ENCODE data around the gene NPAS3.

DNA sequence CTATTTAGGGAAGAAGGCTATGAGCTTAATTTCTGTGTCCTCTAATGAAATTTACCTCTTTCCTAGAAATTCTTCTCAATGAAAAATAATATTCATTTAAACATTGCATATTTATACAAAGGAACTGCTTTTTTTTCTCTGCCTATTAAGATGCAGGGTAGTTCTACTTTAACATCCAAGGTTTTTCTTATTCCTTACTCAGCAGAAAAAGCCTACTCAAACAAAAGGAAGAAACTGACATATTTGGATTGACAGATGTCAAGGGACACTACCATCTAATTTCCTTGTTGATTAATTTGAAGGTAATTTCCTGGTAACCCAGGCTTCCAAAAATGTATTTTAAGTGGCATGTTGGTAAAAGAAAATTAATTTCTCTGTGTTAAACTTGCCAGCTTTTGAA is 819.9 kb downstream of the NPAS3 start:
- TF ChIP-seq POLR2A (IDR thresholded peaks at IDR 0.05; ENCODE audit: low read length) (no peak), BHLHE40 (IDR thresholded peaks at IDR 0.05; ENCODE audit: low read depth, low read length) (no peak), SREBF2 (IDR thresholded peaks at IDR 0.05) (no peak), HDAC2 (IDR thresholded peaks at IDR 0.05) (no peak), SMC3 (IDR thresholded peaks at IDR 0.05) (no peak), KDM5A (IDR thresholded peaks at IDR 0.05) (no peak), CHD2 (IDR thresholded peaks at IDR 0.05; ENCODE audit: low read length, partially characterized antibody) (no peak), NR3C1 (IDR thresholded peaks at IDR 0.05) (no peak), RAD21 (conservative IDR thresholded peaks at IDR 0.05 in 1 of 2, IDR thresholded peaks at IDR 0.05 in 1 of 2) (no peak), GATA3 (IDR thresholded peaks at IDR 0.05; ENCODE audit: borderline replicate concordance) (no peak), CBX2 (IDR thresholded peaks at IDR 0.05; ENCODE audit: borderline replicate concordance, low read depth) (no peak)
- TF ChIP-seq, protein P1, sequence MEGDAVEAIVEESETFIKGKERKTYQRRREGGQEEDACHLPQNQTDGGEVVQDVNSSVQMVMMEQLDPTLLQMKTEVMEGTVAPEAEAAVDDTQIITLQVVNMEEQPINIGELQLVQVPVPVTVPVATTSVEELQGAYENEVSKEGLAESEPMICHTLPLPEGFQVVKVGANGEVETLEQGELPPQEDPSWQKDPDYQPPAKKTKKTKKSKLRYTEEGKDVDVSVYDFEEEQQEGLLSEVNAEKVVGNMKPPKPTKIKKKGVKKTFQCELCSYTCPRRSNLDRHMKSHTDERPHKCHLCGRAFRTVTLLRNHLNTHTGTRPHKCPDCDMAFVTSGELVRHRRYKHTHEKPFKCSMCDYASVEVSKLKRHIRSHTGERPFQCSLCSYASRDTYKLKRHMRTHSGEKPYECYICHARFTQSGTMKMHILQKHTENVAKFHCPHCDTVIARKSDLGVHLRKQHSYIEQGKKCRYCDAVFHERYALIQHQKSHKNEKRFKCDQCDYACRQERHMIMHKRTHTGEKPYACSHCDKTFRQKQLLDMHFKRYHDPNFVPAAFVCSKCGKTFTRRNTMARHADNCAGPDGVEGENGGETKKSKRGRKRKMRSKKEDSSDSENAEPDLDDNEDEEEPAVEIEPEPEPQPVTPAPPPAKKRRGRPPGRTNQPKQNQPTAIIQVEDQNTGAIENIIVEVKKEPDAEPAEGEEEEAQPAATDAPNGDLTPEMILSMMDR (IDR thresholded peaks at IDR 0.05) = no peak
- TF ChIP-seq, protein P2, sequence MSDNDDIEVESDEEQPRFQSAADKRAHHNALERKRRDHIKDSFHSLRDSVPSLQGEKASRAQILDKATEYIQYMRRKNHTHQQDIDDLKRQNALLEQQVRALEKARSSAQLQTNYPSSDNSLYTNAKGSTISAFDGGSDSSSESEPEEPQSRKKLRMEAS (IDR thresholded peaks at IDR 0.05) = no peak
- TF ChIP-seq, protein P3, sequence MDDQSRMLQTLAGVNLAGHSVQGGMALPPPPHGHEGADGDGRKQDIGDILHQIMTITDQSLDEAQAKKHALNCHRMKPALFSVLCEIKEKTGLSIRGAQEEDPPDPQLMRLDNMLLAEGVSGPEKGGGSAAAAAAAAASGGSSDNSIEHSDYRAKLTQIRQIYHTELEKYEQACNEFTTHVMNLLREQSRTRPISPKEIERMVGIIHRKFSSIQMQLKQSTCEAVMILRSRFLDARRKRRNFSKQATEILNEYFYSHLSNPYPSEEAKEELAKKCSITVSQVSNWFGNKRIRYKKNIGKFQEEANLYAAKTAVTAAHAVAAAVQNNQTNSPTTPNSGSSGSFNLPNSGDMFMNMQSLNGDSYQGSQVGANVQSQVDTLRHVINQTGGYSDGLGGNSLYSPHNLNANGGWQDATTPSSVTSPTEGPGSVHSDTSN (IDR thresholded peaks at IDR 0.05) = no peak

Measured in A549 (cell line).